PC-9 (cell line): Measurements from ENCODE around the gene MRPL41. TPM values are rescaled to one million over a fixed set of nuclear protein-coding genes. Genes with fewer than 3 reads are reported as not detected.
"Not testable (repeated sequence)": the region's sequence is repeated elsewhere in the genome, so short reads cannot be mapped to it uniquely, and the experiment has no call there.

Source experiments
- BruUV-seq: library from RNA; stranded (reverse); fragments of 400-500 nt; replicated peaks from 2 replicates; lab custom pipeline; 2021; lab: Mats Ljungman, UMichigan
- CTCF ChIA-PET: fragments of 300-600 bp; sonication (Branson Sonifier 250); formaldehyde crosslinking; loops from one replicate; lab custom pipeline; 2022; ENCODE audit warnings: antibody characterized with exemption; lab: Charles Lee
- POLR2A ChIA-PET: fragments of 300-600 bp; sonication (Branson Sonifier 250); formaldehyde crosslinking; loops from one replicate; lab custom pipeline; 2022; ENCODE audit warnings: antibody characterized with exemption; ENCODE audit not compliant: unreplicated experiment; lab: Charles Lee
- DNase-seq, 2 experiments: peaks; one replicate each; pipeline versions ENCODE4 v3.0.0 to v3.0.0-alpha.2; 2015 to 2022; ENCODE audit warnings: mixed read lengths in 1 of 2
- H2AFZ ChIP-seq: fragments of 200-600 bp; sonication (generic); 2 replicates; pipeline ENCODE4 v1.8.1; 2017; ENCODE audit warnings: antibody characterized with exemption
- H3F3A ChIP-seq: fragments of 200-600 bp; sonication (generic); 2 replicates; pipeline ENCODE4 v1.8.1; 2017; ENCODE audit warnings: antibody characterized with exemption, mild to moderate bottlenecking, low read depth; ENCODE audit not compliant: insufficient read depth
- H3K27ac ChIP-seq: fragments of 200-600 bp; sonication (generic); 2 replicates; pipeline ENCODE4 v1.6.1; 2016; ENCODE audit warnings: mixed run types
- H3K27me3 ChIP-seq: fragments of 200-600 bp; sonication (generic); 2 replicates; pipeline ENCODE4 v1.6.1; 2016; ENCODE audit warnings: low read depth, mixed run types; ENCODE audit not compliant: insufficient read depth
- H3K36me3 ChIP-seq: fragments of 200-600 bp; sonication (generic); 2 replicates; pipeline ENCODE4 v1.6.1; 2016; ENCODE audit warnings: low read depth, mixed run types
- H3K4me1 ChIP-seq: fragments of 200-600 bp; sonication (generic); replicated peaks from 2 replicates; pipeline ENCODE4 v1.6.1; 2016; ENCODE audit warnings: mixed run types; ENCODE audit not compliant: insufficient read depth
- H3K4me2 ChIP-seq: fragments of 200-600 bp; sonication (generic); 2 replicates; pipeline ENCODE4 v1.6.1; 2017; ENCODE audit warnings: mixed run types
- H3K4me3 ChIP-seq: fragments of 200-600 bp; sonication (generic); 2 replicates; pipeline ENCODE4 v1.6.1; 2016; ENCODE audit warnings: mixed run types
- H3K79me2 ChIP-seq: fragments of 200-600 bp; sonication (generic); 2 replicates; pipeline ENCODE4 v1.6.1; 2017; ENCODE audit warnings: low read depth, mixed run types
- H3K9me2 ChIP-seq: fragments of 200-600 bp; sonication (generic); 2 replicates; pipeline ENCODE4 v1.8.1; 2017; ENCODE audit warnings: mild to moderate bottlenecking; ENCODE audit not compliant: insufficient read depth
- H3K9me3 ChIP-seq: fragments of 200-600 bp; sonication (generic); 2 replicates; pipeline ENCODE4 v1.8.1; 2016; ENCODE audit warnings: low read depth; ENCODE audit not compliant: insufficient read depth
- H4K20me1 ChIP-seq: fragments of 200-600 bp; sonication (generic); 2 replicates; pipeline ENCODE4 v1.8.1; 2017; ENCODE audit not compliant: insufficient read depth
- EZH2 ChIP-seq: fragments of 200-600 bp; sonication (generic); IDR thresholded peaks from 2 replicates; pipeline ENCODE4 v1.8.0; 2017; ENCODE audit warnings: antibody characterized with exemption, low read depth
- intact Hi-C: fragments of 100-400 bp; cut with micrococcal nuclease; formaldehyde crosslinking; loops from one replicate; pipeline ENCODE4 v1.10.0; 2022; ENCODE audit not compliant: unreplicated experiment
- total RNA-seq: library from RNA; stranded (reverse); gene quantifications from 2 replicates; pipeline ENCODE4 v1.2.3, GENCODE V29; 2021
- TF ChIP-seq, protein P1 (sequence below): fragments of 200-600 bp; sonication (generic); conservative IDR thresholded peaks from 2 replicates; pipeline ENCODE4 v1.6.1; 2017; ENCODE audit warnings: mixed run types, antibody characterized with exemption, mild to moderate bottlenecking, moderate library complexity

The MRPL41 gene
- total RNA-seq, 1 experiment from 2014 or later, result 54.5 TPM

- Histone ChIP-seq H3K4me2 (no peak overlapping the region), H3K36me3 (peaks cover 9% of the 10 kb centered on the region; the same call in 1 of the 2 replicates), H3K27ac (no peak overlapping the region), H3F3A (peaks cover 18% of the 10 kb centered on the region; the same call in 1 of the 2 replicates), H3K4me3 (no peak overlapping the region), H3K27me3 (no peaks in the 10 kb centered on the region), H3K9me2 (no peaks in the 10 kb centered on the region), H3K4me1 (no peaks in the 10 kb centered on the region), H3K79me2 (no peaks in the 10 kb centered on the region), H2AFZ (no peak overlapping the region), H3K9me3 (no peaks in the 10 kb centered on the region), H4K20me1 (0 out of 2 replicates have a peak, but pooled peaks cover 5% of the 10 kb centered on the region)
- intact Hi-C loops, result no loop called here
- no peak for TF ChIP-seq EZH2
- TF ChIP-seq, protein P1, sequence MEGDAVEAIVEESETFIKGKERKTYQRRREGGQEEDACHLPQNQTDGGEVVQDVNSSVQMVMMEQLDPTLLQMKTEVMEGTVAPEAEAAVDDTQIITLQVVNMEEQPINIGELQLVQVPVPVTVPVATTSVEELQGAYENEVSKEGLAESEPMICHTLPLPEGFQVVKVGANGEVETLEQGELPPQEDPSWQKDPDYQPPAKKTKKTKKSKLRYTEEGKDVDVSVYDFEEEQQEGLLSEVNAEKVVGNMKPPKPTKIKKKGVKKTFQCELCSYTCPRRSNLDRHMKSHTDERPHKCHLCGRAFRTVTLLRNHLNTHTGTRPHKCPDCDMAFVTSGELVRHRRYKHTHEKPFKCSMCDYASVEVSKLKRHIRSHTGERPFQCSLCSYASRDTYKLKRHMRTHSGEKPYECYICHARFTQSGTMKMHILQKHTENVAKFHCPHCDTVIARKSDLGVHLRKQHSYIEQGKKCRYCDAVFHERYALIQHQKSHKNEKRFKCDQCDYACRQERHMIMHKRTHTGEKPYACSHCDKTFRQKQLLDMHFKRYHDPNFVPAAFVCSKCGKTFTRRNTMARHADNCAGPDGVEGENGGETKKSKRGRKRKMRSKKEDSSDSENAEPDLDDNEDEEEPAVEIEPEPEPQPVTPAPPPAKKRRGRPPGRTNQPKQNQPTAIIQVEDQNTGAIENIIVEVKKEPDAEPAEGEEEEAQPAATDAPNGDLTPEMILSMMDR, result no peak
- ChIA-PET CTCF (interaction anchor here (0.7 kb wide), 1 partner anchor 148 kb away, joined by 3 read pairs; no protein-coding TSS in a partner anchor), POLR2A (interaction anchor here (0.6 kb wide), 1 partner anchor 415 kb away, joined by 3 read pairs; no protein-coding TSS in a partner anchor)
- no peak for DNase-seq
- BruUV-seq, result no TSS peak
Observed at GRCh38 chr9:137558127-137558526, 6.4 kb downstream of the MRPL41 start.

GRCh38 chr9:137564134-137564533 lies 12.5 kb downstream of the MRPL41 start:
- Histone ChIP-seq H3K27ac (no peak overlapping the region), H3K4me3 (no peak overlapping the region), H3K79me2 (no peaks in the 10 kb centered on the region), H3K9me3 (no peaks in the 10 kb centered on the region), H3K4me2 (no peak overlapping the region), H2AFZ (no peak overlapping the region), H3F3A (no peaks in the 10 kb centered on the region), H3K4me1 (no peaks in the 10 kb centered on the region), H3K36me3 (peaks cover 9% of the 10 kb centered on the region; the same call in 1 of the 2 replicates), H3K9me2 (no peaks in the 10 kb centered on the region), H4K20me1 (no peaks in the 10 kb centered on the region; the same call in 1 of the 2 replicates), H3K27me3 (no peaks in the 10 kb centered on the region)
- ChIA-PET POLR2A (interaction anchor here (0.6 kb wide), 1 partner anchor 461 kb away, joined by 4 read pairs; no protein-coding TSS in a partner anchor), CTCF (no interaction called here)
- no peak for TF ChIP-seq EZH2
- TF ChIP-seq, protein P1, result no peak
- no TSS peak for BruUV-seq
- intact Hi-C loops, result no loop called here
- DNase-seq, result no peak

DNA sequence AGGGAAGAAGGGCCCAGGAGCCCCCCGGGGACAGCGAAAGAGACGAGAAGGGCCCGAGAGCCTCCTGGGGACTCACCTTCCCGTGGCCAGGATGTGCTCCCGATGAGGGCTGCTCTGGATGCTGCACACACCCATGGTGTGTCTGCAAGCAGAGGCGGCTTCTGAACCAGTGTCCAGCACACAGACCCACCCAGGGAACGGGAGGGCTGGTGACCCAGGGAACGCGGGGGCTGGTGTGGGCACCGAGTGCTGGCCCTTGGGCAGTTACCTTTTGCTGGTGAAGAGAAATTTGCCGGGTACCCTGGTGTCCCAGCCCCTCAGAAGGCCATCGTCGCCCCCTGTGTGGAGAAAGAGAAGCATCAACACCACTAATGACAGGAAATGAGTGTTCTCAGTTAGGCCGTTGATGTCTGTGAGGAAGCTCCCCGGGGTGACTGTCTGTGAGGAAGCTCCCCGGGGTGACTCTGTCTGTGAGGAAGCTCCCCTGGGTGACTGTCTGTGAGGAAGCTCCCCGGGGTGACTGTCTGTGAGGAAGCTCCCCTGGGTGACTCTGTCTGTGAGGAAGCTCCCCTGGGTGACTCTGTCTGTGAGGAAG lies 13.2 kb downstream of the MRPL41 start:
- Histone ChIP-seq H3K36me3 (0 out of 2 replicates have a peak, but pooled peaks cover 1% of the 10 kb centered on the region), H4K20me1 (no peaks in the 10 kb centered on the region; the same call in 1 of the 2 replicates), H3K27me3 (no peaks in the 10 kb centered on the region), H3K79me2 (no peaks in the 10 kb centered on the region), H3K4me2 (no peak overlapping the region), H3K4me3 (no peak overlapping the region), H3K9me3 (no peaks in the 10 kb centered on the region), H3K9me2 (no peaks in the 10 kb centered on the region), H2AFZ (no peak overlapping the region), H3K27ac (no peak overlapping the region), H3F3A (no peaks in the 10 kb centered on the region), H3K4me1 (no peaks in the 10 kb centered on the region)
- TF ChIP-seq, protein P1, result no peak
- TF ChIP-seq EZH2, result no peak
- intact Hi-C loops, result no loop called here
- POLR2A ChIA-PET, result no interaction called here
- CTCF ChIA-PET, result no interaction called here
- no peak for DNase-seq
- BruUV-seq, result no TSS peak

DNA sequence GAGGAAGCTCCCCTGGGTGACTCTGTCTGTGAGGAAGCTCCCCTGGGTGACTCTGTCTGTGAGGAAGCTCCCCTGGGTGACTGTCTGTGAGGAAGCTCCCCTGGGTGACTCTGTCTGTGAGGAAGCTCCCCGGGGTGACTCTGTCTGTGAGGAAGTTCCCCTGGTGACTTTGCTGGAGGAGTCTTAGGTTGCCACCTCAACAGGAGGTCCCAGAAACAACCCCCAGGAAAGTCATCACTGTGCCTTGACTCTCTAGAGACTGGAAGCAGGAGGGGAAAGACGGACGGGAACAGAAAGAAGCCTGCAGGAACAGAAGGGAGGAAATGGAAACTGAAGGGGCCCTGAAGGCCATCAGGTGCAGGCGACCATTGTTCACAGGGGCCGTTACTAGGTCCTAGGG lies 16.8 kb downstream of the MRPL41 start:
- H3K9me2 ChIP-seq, H3F3A ChIP-seq, H3K4me2 ChIP-seq, H3K4me3 ChIP-seq, intact Hi-C loops, POLR2A ChIA-PET, H3K79me2 ChIP-seq, CTCF ChIA-PET, DNase-seq, H3K27me3 ChIP-seq, H3K27ac ChIP-seq, H4K20me1 ChIP-seq, H3K4me1 ChIP-seq, H3K9me3 ChIP-seq, H2AFZ ChIP-seq, BruUV-seq: not testable (repeated sequence)
- peaks cover 11% of the 10 kb centered on the region for H3K36me3 ChIP-seq
